Measurements from ENCODE around the gene IQSEC3. TPM values are rescaled to one million over a fixed set of nuclear protein-coding genes. Genes with fewer than 3 reads are reported as not detected.

IQSEC3 gene
- total RNA-seq, 2 experiments from 2014 or later = not detected

- Histone ChIP-seq H3K79me2 (ENCODE audit: insufficient read depth, low read depth, low read length) (no peaks in the 10 kb centered on the region), H3K9me3 (ENCODE audit: low read length) (no peaks in the 10 kb centered on the region), H3K4me1 (ENCODE audit: insufficient read depth, low read length, poor library complexity, severe bottlenecking) (no peaks in the 10 kb centered on the region), H2AFZ (ENCODE audit: low read length) (no peak overlapping the region), H3K4me2 (ENCODE audit: low read length) (no peak overlapping the region), H3K27ac (ENCODE audit: low read depth, low read length, poor library complexity, severe bottlenecking) (no peak overlapping the region), H3K4me3 (ENCODE audit: low read depth, low read length, poor library complexity, severe bottlenecking) (no peak overlapping the region), H3K9me2 (ENCODE audit: insufficient read depth, low read length) (no peaks in the 10 kb centered on the region), H3K36me3 (ENCODE audit: insufficient read depth, low read length) (no peaks in the 10 kb centered on the region), H4K20me1 (ENCODE audit: insufficient read depth, low read length) (no peaks in the 10 kb centered on the region)
- ChIA-PET POLR2A (no interaction called here), CTCF (ENCODE audit: unreplicated experiment) (no interaction called here)
- intact Hi-C loops (cut with micrococcal nuclease; ENCODE audit: unreplicated experiment) = no loop called here
- no peak for TF ChIP-seq EZH2phosphoT487 (IDR thresholded peaks at IDR 0.05; ENCODE audit: borderline replicate concordance, low read depth, low read length)
- no peak for TF ChIP-seq CTCF (conservative IDR thresholded peaks at IDR 0.05; ENCODE audit: low read length)
- DNase-seq (ENCODE audit: low spot score) = no peak
- no TSS peak for BruUV-seq (replicated peaks)
Observed at GRCh38 chr12:205026-205425, 138.5 kb downstream of the IQSEC3 start.

- Histone ChIP-seq H2AFZ (ENCODE audit: low read length) (no peak overlapping the region), H3K9me3 (ENCODE audit: low read length) (no peaks in the 10 kb centered on the region), H4K20me1 (ENCODE audit: insufficient read depth, low read length) (no peaks in the 10 kb centered on the region), H3K9me2 (ENCODE audit: insufficient read depth, low read length) (no peaks in the 10 kb centered on the region), H3K79me2 (ENCODE audit: insufficient read depth, low read depth, low read length) (no peaks in the 10 kb centered on the region), H3K4me1 (ENCODE audit: insufficient read depth, low read length, poor library complexity, severe bottlenecking) (no peaks in the 10 kb centered on the region), H3K4me3 (ENCODE audit: low read depth, low read length, poor library complexity, severe bottlenecking) (no peak overlapping the region), H3K36me3 (ENCODE audit: insufficient read depth, low read length) (no peaks in the 10 kb centered on the region), H3K27ac (ENCODE audit: low read depth, low read length, poor library complexity, severe bottlenecking) (no peak overlapping the region), H3K4me2 (ENCODE audit: low read length) (no peak overlapping the region)
- BruUV-seq (replicated peaks) = no TSS peak
- CTCF ChIA-PET (ENCODE audit: unreplicated experiment) = no interaction called here
- no peak for DNase-seq (ENCODE audit: low spot score)
- POLR2A ChIA-PET = no interaction called here
- TF ChIP-seq CTCF (conservative IDR thresholded peaks at IDR 0.05; ENCODE audit: low read length) = no peak
- TF ChIP-seq EZH2phosphoT487 (IDR thresholded peaks at IDR 0.05; ENCODE audit: borderline replicate concordance, low read depth, low read length) = no peak
- intact Hi-C loops (cut with micrococcal nuclease; ENCODE audit: unreplicated experiment) = no loop called here
Observed at GRCh38 chr12:206746-207440, 140.3 kb downstream of the IQSEC3 start.

DNA sequence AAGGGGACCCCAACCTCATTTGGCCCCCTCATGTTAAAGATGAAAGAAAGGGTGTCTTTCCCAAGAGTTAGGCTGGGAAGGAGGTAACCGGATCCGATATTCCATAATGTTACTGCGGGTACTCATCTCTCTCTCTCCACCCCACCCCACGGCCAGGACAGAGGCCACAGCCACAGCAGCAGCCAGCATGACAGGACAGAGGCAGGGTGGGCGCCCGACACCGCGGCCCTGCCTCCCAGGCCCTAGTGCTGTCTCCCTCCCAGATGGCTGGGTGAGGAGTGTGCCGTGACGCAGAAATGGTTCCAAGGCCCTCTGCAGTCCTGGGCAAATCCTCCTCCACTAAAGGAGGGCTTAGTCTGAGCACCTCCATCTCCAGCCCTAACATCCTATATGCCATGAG, 141.2 kb downstream of the IQSEC3 start:
- intact Hi-C loops (cut with micrococcal nuclease; ENCODE audit: unreplicated experiment) = no loop called here
- H3K27ac ChIP-seq (ENCODE audit: low read depth, low read length, poor library complexity, severe bottlenecking) = no peak overlapping the region
- DNase-seq (ENCODE audit: low spot score) = no peak
- TF ChIP-seq CTCF (conservative IDR thresholded peaks at IDR 0.05; ENCODE audit: low read length) (no peak), EZH2phosphoT487 (IDR thresholded peaks at IDR 0.05; ENCODE audit: borderline replicate concordance, low read depth, low read length) (no peak)
- H3K4me2 ChIP-seq (ENCODE audit: low read length) = no peak overlapping the region
- BruUV-seq (replicated peaks) = no TSS peak
- no peaks in the 10 kb centered on the region for H4K20me1 ChIP-seq (ENCODE audit: insufficient read depth, low read length)
- H2AFZ ChIP-seq (ENCODE audit: low read length) = no peak overlapping the region
- no peaks in the 10 kb centered on the region for H3K9me2 ChIP-seq (ENCODE audit: insufficient read depth, low read length)
- no peaks in the 10 kb centered on the region for H3K9me3 ChIP-seq (ENCODE audit: low read length)
- CTCF ChIA-PET (ENCODE audit: unreplicated experiment) = no interaction called here
- POLR2A ChIA-PET = no interaction called here
- H3K36me3 ChIP-seq (ENCODE audit: insufficient read depth, low read length) = no peaks in the 10 kb centered on the region
- H3K79me2 ChIP-seq (ENCODE audit: insufficient read depth, low read depth, low read length) = no peaks in the 10 kb centered on the region
- H3K4me3 ChIP-seq (ENCODE audit: low read depth, low read length, poor library complexity, severe bottlenecking) = no peak overlapping the region
- no peaks in the 10 kb centered on the region for H3K4me1 ChIP-seq (ENCODE audit: insufficient read depth, low read length, poor library complexity, severe bottlenecking)

Data from OCI-LY7 (cell line).